Measurements from ENCODE around the gene NUP88. TPM values are rescaled to one million over a fixed set of nuclear protein-coding genes. Genes with fewer than 3 reads are reported as not detected.

The NUP88 gene
- polyA plus RNA-seq, 1 experiment, result 44.4 TPM

DNA sequence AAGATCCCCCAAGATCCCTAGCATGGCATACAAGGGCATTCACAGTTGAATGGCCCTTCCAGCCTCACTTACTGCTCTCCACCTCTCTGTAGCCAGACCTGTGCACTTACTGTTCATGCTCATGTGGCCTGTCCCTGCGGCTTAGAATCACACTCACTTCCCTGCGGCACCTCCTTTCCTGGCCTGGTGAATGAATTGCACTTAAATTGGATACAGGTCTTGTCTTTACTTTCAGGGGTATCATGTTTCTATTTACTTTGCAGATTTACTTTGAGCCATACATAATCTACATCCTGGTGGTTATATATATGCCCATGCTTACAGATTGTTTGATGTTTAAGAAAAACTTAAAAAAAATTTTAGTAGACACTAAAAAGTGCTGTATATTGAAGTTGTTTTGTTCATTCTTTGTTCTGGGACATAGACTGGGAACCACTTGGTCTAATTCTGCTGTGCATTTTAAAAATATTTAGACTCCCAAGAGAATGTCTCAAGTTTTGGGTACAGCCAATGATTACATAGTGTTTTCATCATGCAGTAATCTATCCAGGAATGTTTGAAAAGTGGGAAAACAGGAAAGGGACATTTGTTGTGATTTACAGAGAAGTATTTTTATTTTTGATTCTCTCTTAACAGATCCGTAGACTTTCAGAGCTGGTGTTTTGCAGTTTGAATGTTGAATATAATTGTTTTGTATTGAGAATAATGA is 63.9 kb downstream of the NUP88 start:
- TF ChIP-seq CTCF (IDR thresholded peaks at IDR 0.05; ENCODE audit: insufficient read depth, low read depth, low read length), result no peak
- peak; percentile 19 for DNase-seq (ENCODE audit: low read depth)
- Histone ChIP-seq H3K4me3 (ENCODE audit: low read depth, low read length) (no peak overlapping the region), H3K27me3 (ENCODE audit: control insufficient read depth, insufficient read depth, low read length) (no peaks in the 10 kb centered on the region), H3K36me3 (ENCODE audit: control insufficient read depth, insufficient read depth, low read length) (peaks cover 8% of the 10 kb centered on the region)
- ChIA-PET CTCF (interaction anchor here (0.8 kb wide), 1 partner anchor 14 kb away, joined by 3 read pairs; no protein-coding TSS in a partner anchor), POLR2A (no interaction called here)

GRCh38 chr17:5354886-5355415 is 64.5 kb downstream of the NUP88 start:
- peaks cover 9% of the 10 kb centered on the region for H3K36me3 ChIP-seq (ENCODE audit: control insufficient read depth, insufficient read depth, low read length)
- CTCF ChIA-PET, result no interaction called here
- no peaks in the 10 kb centered on the region for H3K27me3 ChIP-seq (ENCODE audit: control insufficient read depth, insufficient read depth, low read length)
- POLR2A ChIA-PET, result no interaction called here
- no peak for DNase-seq (ENCODE audit: low read depth)
- H3K4me3 ChIP-seq (ENCODE audit: low read depth, low read length), result no peak overlapping the region
- TF ChIP-seq CTCF (IDR thresholded peaks at IDR 0.05; ENCODE audit: insufficient read depth, low read depth, low read length), result no peak

GRCh38 chr17:5354310-5354709 is 65.2 kb downstream of the NUP88 start:
- Histone ChIP-seq H3K36me3 (ENCODE audit: control insufficient read depth, insufficient read depth, low read length) (peaks cover 9% of the 10 kb centered on the region), H3K4me3 (ENCODE audit: low read depth, low read length) (no peak overlapping the region), H3K27me3 (ENCODE audit: control insufficient read depth, insufficient read depth, low read length) (no peaks in the 10 kb centered on the region)
- TF ChIP-seq CTCF (IDR thresholded peaks at IDR 0.05; ENCODE audit: insufficient read depth, low read depth, low read length), result no peak
- no peak for DNase-seq (ENCODE audit: low read depth)
- POLR2A ChIA-PET, result no interaction called here
- CTCF ChIA-PET, result no interaction called here

- no peak for TF ChIP-seq CTCF (IDR thresholded peaks at IDR 0.05; ENCODE audit: insufficient read depth, low read depth, low read length)
- no peak overlapping the region for H3K4me3 ChIP-seq (ENCODE audit: low read depth, low read length)
- CTCF ChIA-PET, result no interaction called here
- POLR2A ChIA-PET, result interaction anchor here (0.7 kb wide), 1 partner anchor 1012 kb away, joined by 4 read pairs; no protein-coding TSS in a partner anchor
- DNase-seq (ENCODE audit: low read depth), result no peak
- no peaks in the 10 kb centered on the region for H3K27me3 ChIP-seq (ENCODE audit: control insufficient read depth, insufficient read depth, low read length)
- H3K36me3 ChIP-seq (ENCODE audit: control insufficient read depth, insufficient read depth, low read length), result peaks cover 5% of the 10 kb centered on the region; the same call in 1 of the 2 replicates
Measured at GRCh38 chr17:5352681-5353289, 66.7 kb downstream of the NUP88 start.

GRCh38 chr17:5344914-5345313 is 74.5 kb downstream of the NUP88 start:
- CTCF ChIA-PET, result interaction anchor here (1.3 kb wide), 1 partner anchor 39 kb away, joined by 3 read pairs; no protein-coding TSS in a partner anchor
- POLR2A ChIA-PET, result no interaction called here
- no peak overlapping the region for H3K4me3 ChIP-seq (ENCODE audit: low read depth, low read length)
- DNase-seq (ENCODE audit: low read depth), result no peak
- no peaks in the 10 kb centered on the region for H3K27me3 ChIP-seq (ENCODE audit: control insufficient read depth, insufficient read depth, low read length)
- H3K36me3 ChIP-seq (ENCODE audit: control insufficient read depth, insufficient read depth, low read length), result 0 out of 2 replicates have a peak, but pooled peaks cover 2% of the 10 kb centered on the region
- no peak for TF ChIP-seq CTCF (IDR thresholded peaks at IDR 0.05; ENCODE audit: insufficient read depth, low read depth, low read length)

Measured in BJ (cell line).